Measurements from ENCODE around the gene ARL3.

The ARL3 gene

GRCh38 chr10:102648889-102649796 lies 65.1 kb downstream of the ARL3 start:
- TF ChIP-seq, protein P1, sequence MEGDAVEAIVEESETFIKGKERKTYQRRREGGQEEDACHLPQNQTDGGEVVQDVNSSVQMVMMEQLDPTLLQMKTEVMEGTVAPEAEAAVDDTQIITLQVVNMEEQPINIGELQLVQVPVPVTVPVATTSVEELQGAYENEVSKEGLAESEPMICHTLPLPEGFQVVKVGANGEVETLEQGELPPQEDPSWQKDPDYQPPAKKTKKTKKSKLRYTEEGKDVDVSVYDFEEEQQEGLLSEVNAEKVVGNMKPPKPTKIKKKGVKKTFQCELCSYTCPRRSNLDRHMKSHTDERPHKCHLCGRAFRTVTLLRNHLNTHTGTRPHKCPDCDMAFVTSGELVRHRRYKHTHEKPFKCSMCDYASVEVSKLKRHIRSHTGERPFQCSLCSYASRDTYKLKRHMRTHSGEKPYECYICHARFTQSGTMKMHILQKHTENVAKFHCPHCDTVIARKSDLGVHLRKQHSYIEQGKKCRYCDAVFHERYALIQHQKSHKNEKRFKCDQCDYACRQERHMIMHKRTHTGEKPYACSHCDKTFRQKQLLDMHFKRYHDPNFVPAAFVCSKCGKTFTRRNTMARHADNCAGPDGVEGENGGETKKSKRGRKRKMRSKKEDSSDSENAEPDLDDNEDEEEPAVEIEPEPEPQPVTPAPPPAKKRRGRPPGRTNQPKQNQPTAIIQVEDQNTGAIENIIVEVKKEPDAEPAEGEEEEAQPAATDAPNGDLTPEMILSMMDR (IDR thresholded peaks at IDR 0.05; ENCODE audit: borderline replicate concordance, control extremely low read depth, extremely low read depth, insufficient read depth, missing control alignments): no peak
- in situ Hi-C loops (cut with MboI; ENCODE audit: low sequenced_read_pairs, unreplicated experiment): no loop called here
- DNase-seq (ENCODE audit: low spot score): peak; percentile 46

- TF ChIP-seq, protein P1 (IDR thresholded peaks at IDR 0.05; ENCODE audit: borderline replicate concordance, control extremely low read depth, extremely low read depth, insufficient read depth, missing control alignments): no peak
- in situ Hi-C loops (cut with MboI; ENCODE audit: low sequenced_read_pairs, unreplicated experiment): no loop called here
- no peak for DNase-seq (ENCODE audit: low spot score)
Observed at GRCh38 chr10:102648269-102648888, 65.8 kb downstream of the ARL3 start.

DNA sequence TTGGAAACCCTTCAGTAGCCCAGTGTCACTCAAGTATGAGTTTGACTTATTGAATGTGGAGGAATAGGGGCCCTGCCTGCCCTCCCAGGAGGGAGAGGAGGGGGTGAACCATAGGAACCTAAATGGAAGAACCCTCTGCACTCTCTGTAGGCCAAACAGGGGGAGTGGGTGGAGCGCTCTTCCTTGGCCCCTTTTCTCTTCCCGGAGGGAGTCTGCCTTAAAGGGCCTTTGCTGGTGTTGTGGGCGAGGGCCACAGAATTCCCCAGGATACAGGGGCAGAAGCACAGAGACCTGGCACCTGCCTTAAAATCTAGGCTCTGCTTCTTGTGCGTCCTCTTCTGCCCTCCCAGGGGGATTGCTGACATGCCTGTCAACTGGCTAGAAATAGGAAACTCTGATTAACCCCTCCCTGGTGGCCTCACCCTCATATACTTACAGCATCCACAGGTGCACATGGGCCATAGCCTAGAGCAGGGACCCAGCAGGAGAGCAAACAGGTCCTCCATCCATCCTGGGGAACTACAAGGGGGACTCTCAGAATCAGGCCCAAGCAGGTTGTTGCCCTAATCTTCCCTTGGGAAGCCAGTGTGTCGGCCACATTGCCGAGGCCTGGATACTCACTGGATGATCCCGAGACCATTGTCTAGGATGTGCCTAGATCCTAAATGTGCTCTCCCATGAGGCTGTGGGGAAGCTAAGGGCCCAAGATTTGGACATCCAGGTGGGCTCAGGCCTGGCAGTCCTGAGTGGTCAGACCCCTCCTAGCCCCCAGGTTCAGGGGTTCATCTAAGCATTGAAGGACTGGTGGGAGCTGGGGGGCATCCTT lies 66.5 kb downstream of the ARL3 start:
- in situ Hi-C loops (cut with MboI; ENCODE audit: low sequenced_read_pairs, unreplicated experiment): no loop called here
- DNase-seq (ENCODE audit: low spot score): no peak

DNA sequence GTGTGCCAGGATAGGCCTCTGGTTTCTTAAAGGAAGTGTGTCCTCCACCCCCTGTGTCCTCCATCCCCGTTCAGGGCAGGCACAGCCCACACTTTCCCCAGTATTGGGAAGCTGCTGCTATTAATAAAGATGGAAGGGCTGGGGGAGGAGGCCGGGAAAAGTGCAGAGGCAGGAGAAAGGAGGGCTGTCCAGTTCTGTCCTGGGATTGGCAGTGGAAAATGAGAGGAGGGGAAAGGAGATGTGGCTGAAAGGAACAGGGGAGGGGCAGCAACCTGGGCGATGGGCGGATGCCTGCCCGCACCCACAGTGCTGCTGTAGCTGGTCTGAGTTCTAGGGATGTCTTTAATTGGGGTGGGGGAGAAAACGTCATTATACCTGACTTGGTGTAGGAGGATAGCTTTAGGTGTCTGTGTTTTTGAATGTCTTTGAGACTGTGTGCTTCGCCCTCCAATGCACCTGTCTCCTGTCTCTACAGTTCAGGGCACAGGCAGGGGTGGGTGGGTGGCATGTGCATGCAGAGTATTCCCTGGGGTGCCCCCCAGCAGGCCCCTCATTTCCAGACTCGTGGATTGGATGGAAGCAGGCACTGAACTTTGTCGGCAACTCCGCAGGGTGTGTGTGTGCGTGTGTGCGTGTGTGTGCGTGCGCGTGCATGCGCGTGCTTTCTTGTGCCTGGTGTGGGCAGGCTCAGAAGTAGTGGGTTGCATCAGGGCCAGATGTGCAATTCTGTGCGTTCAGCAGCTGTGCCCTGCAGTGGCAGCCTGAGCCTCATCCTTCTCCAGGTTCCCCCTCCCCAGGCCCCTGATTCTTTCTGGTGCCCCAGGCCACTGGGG lies 67.4 kb downstream of the ARL3 start:
- in situ Hi-C loops (cut with MboI; ENCODE audit: low sequenced_read_pairs, unreplicated experiment): no loop called here
- DNase-seq (ENCODE audit: low spot score): no peak
- TF ChIP-seq, protein P1 (IDR thresholded peaks at IDR 0.05; ENCODE audit: borderline replicate concordance, control extremely low read depth, extremely low read depth, insufficient read depth, missing control alignments): no peak

More for the DNA sequence above, 66.5 kb downstream of the ARL3 start:
- TF ChIP-seq, protein P1 (IDR thresholded peaks at IDR 0.05; ENCODE audit: borderline replicate concordance, control extremely low read depth, extremely low read depth, insufficient read depth, missing control alignments): no peak

DNA sequence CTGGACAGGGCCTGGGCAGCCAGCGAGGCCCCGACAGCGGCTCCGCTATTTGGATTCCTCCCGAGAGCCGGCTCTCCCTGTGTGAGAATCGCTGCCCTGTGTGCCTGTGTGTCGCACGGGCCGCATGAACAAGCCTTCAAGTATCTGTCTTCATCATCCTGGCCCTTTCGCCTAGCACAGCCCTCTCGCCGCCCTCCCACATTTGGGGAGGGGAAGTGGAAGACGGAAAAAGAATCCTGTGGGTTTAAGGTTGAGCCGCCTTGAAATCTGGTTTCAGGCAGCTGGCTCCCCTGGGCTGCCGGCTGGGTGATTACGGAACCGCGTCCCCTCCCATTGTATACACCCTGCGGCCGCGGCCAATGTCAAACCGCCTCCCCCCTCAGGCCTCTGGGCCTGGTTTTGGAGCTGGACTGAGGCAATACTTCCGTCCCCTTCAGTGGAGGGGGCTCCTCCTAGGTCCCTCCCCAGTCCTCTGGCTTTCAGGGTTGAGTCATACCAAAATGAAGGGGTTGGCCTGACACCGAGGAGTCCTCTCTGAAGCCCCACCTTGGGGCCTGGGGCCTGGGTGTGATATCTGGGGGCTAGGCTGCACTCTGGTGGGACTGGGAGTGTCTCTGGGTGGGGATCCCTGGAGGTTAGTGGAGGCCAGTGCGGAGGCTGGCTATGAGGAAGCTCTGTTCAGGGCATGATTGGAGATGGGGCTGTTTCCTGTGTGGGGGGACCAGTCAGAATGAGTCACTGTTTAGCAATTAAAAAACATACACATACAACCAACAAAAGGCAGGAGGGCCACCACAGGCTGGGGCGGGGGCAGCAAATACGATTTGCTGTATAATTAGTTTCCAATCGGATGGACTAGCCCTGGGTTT lies 68.2 kb downstream of the ARL3 start:
- TF ChIP-seq, protein P1 (IDR thresholded peaks at IDR 0.05; ENCODE audit: borderline replicate concordance, control extremely low read depth, extremely low read depth, insufficient read depth, missing control alignments): no peak
- DNase-seq (ENCODE audit: low spot score): peak; percentile 79
- in situ Hi-C loops (cut with MboI; ENCODE audit: low sequenced_read_pairs, unreplicated experiment): no loop called here

Measured in GM13976 (cell line).